ENCODE data around the gene ARF3.

The ARF3 gene

DNA sequence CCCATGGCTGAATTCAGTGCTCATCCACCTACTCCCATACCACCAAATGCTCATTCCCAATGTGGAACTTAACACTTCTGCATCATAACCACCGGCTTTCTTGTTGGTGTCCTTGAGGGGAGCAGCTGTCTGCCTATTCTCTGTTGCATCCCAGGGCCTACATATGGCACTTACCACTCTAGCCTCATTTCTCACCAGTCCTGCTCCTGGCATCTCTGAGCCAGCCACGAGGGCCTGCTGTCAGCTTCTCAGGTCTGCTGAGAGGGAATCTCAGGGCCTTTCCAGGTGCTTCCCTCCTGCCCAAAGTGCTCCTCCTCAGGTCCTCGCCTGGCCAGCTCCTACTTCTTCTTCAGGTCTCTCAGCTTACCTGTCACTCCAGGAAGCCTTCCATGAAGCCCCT lies 67.6 kb downstream of the ARF3 start:
- DNase-seq = no peak
- no peak overlapping the region for H3K4me3 ChIP-seq
- intact Hi-C loops (cut with DNase I; ENCODE audit: low total_unique reads) = no loop called here
- H3K27me3 ChIP-seq = peaks cover 0 to 12% of the 10 kb centered on the region in 2 donors
- no peak for TF ChIP-seq CTCF (IDR thresholded peaks at IDR 0.05)
- H3K4me1 ChIP-seq = peaks cover 0 to 9% (median 8%) of the 10 kb centered on the region in 4 donors
- H3K27ac ChIP-seq = no peak overlapping the region
- no peaks in the 10 kb centered on the region for H3K9me3 ChIP-seq
- H3K36me3 ChIP-seq = no peaks in the 10 kb centered on the region

Data from tibial artery (tissue), 4 donors.